ENCODE measurements around the gene ARMC9. TPM values are rescaled to one million over a fixed set of nuclear protein-coding genes. Genes with fewer than 3 reads are reported as not detected.

ARMC9 gene
- total RNA-seq, 4 donors from 2014 or later: 6.5 to 11.5 (median 9.3) TPM

- Histone ChIP-seq H3K27me3 (no peaks in the 10 kb centered on the region), H3K4me1 (no peaks in the 10 kb centered on the region), H3K9me3 (no peaks in the 10 kb centered on the region), H3K27ac (no peak overlapping the region), H3K4me3 (no peak overlapping the region), H3K36me3 (peaks cover 25% of the 10 kb centered on the region)
- TF ChIP-seq, protein P1, sequence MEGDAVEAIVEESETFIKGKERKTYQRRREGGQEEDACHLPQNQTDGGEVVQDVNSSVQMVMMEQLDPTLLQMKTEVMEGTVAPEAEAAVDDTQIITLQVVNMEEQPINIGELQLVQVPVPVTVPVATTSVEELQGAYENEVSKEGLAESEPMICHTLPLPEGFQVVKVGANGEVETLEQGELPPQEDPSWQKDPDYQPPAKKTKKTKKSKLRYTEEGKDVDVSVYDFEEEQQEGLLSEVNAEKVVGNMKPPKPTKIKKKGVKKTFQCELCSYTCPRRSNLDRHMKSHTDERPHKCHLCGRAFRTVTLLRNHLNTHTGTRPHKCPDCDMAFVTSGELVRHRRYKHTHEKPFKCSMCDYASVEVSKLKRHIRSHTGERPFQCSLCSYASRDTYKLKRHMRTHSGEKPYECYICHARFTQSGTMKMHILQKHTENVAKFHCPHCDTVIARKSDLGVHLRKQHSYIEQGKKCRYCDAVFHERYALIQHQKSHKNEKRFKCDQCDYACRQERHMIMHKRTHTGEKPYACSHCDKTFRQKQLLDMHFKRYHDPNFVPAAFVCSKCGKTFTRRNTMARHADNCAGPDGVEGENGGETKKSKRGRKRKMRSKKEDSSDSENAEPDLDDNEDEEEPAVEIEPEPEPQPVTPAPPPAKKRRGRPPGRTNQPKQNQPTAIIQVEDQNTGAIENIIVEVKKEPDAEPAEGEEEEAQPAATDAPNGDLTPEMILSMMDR (IDR thresholded peaks at IDR 0.05): no peak
- TF ChIP-seq POLR2A (IDR thresholded peaks at IDR 0.05): no peak
- TF ChIP-seq EP300 (IDR thresholded peaks at IDR 0.05): no peak
- no peak for TF ChIP-seq POLR2AphosphoS5 (IDR thresholded peaks at IDR 0.05)
- WGBS: 81% methylated on average over 15 of the region's 15 CpGs
- no peak for DNase-seq (ENCODE audit: low spot score in 2 of 2)
Measured at GRCh38 chr2:231260442-231261208, 62.2 kb downstream of the ARMC9 start.

- H3K4me3 ChIP-seq: no peak overlapping the region
- H3K27ac ChIP-seq: no peak overlapping the region
- H3K27me3 ChIP-seq: no peaks in the 10 kb centered on the region
- 92% methylated on average over 10 of the region's 10 CpGs for WGBS
- peaks cover 21% of the 10 kb centered on the region for H3K36me3 ChIP-seq
- no peaks in the 10 kb centered on the region for H3K4me1 ChIP-seq
- no peak for DNase-seq (ENCODE audit: low spot score in 2 of 2)
- no peaks in the 10 kb centered on the region for H3K9me3 ChIP-seq
- TF ChIP-seq POLR2A (IDR thresholded peaks at IDR 0.05): no peak
Measured at GRCh38 chr2:231263118-231263831, 64.8 kb downstream of the ARMC9 start.

DNA sequence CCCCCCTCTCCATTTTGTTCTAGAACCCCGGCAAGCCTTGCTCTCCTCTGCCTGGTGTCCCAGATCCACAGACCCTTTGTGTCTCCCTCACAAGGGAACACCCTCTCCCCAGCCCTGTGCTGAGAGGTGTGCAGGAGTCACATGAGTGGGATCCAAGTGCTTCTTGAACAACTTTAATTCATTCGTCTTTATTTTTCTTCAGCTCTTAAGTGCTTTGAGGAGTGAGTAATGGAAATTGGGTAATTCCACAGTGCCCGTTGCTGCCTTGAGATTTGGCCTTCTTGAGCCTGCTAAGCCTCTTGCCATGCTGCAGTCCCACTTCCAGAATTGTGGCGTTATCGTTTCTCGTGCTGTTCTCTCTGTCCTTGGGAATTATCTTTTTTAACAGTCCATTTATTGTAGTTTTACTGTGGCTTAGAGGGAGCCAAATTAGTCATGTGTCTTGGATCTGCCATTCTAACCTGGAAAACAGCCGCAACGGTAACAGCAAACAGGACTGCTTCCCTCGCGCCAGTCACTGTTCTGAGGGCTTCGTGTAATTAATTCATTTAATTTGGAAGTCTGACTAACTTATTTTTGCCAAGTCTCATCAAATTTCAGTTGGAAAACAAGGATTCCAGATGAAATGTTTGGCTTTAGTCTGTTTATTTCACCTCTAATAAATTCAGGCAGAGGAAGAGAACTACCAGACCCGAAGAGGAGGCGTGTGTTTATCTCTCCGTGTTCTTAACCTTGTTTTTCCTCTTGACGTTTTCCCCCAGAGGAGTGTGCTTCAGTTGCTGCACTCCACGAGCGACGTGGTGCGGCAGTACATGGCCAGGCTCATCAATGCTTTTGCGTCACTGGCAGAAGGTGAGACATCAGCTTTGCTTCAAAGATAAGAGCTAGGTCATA is 72.0 kb downstream of the ARMC9 start:
- TF ChIP-seq POLR2A (IDR thresholded peaks at IDR 0.05) (no peak), EP300 (IDR thresholded peaks at IDR 0.05) (no peak), POLR2AphosphoS5 (IDR thresholded peaks at IDR 0.05) (no peak)
- TF ChIP-seq, protein P1 (IDR thresholded peaks at IDR 0.05): no peak
- no peak for DNase-seq (ENCODE audit: low spot score in 2 of 2)
- Histone ChIP-seq H3K4me3 (no peak overlapping the region), H3K27ac (no peak overlapping the region), H3K9me3 (no peaks in the 10 kb centered on the region), H3K36me3 (peaks cover 18% of the 10 kb centered on the region), H3K4me1 (no peaks in the 10 kb centered on the region), H3K27me3 (no peaks in the 10 kb centered on the region)
- WGBS: 75% methylated on average over 20 of the region's 20 CpGs

- Histone ChIP-seq H3K4me3 (no peak overlapping the region), H3K4me1 (no peaks in the 10 kb centered on the region), H3K27ac (no peak overlapping the region), H3K27me3 (no peaks in the 10 kb centered on the region), H3K36me3 (peaks cover 26% of the 10 kb centered on the region), H3K9me3 (no peaks in the 10 kb centered on the region)
- TF ChIP-seq POLR2A (IDR thresholded peaks at IDR 0.05) (no peak), POLR2AphosphoS5 (IDR thresholded peaks at IDR 0.05) (no peak), EP300 (IDR thresholded peaks at IDR 0.05) (no peak)
- TF ChIP-seq, protein P1 (IDR thresholded peaks at IDR 0.05): no peak
- DNase-seq (ENCODE audit: low spot score in 2 of 2): no peak
- WGBS: 93% methylated on average over 4 of the region's 4 CpGs
Measured at GRCh38 chr2:231272991-231273390, 74.6 kb downstream of the ARMC9 start.

DNA sequence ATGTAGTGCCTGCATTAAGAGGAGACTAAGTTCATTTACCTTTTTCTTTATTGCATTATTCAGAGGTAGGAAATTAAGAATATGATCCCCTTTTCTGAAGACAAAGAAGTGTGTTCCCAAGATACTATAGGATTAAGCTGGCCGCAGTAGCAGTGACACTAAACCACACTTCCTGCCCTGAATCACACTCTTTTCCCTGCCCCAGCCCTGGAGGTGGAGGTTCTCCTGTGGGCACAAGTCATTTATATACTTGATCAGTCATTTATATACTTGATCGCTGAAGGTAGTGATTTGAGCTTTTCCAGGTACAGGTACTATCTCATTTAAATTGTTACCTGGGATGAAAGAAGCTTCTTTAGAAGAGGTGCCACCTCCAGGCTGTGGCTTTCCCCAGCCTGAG is 78.6 kb downstream of the ARMC9 start:
- TF ChIP-seq POLR2AphosphoS5 (IDR thresholded peaks at IDR 0.05): no peak
- no peak for TF ChIP-seq POLR2A (IDR thresholded peaks at IDR 0.05)
- TF ChIP-seq EP300 (IDR thresholded peaks at IDR 0.05): no peak
- TF ChIP-seq, protein P1 (IDR thresholded peaks at IDR 0.05): no peak

More for the DNA sequence above, 78.6 kb downstream of the ARMC9 start:
- H3K27me3 ChIP-seq: no peaks in the 10 kb centered on the region
- H3K4me3 ChIP-seq: no peak overlapping the region
- no peak for DNase-seq (ENCODE audit: low spot score in 2 of 2)
- H3K9me3 ChIP-seq: no peaks in the 10 kb centered on the region
- H3K27ac ChIP-seq: no peak overlapping the region
- WGBS: 98% methylated on average over 2 of the region's 2 CpGs
- no peaks in the 10 kb centered on the region for H3K4me1 ChIP-seq
- H3K36me3 ChIP-seq: peaks cover 33% of the 10 kb centered on the region

Measured in suprapubic skin (tissue), 4 donors.